GM12878 (cell line): Measurements from ENCODE around the gene VTI1A. TPM values are rescaled to one million over a fixed set of nuclear protein-coding genes. Genes with fewer than 3 reads are reported as not detected.

Source experiments
- ATAC-seq: fragments of 200-7000 bp; cut with Tn5 transposase; 3 replicates; pipeline ENCODE4 v1.9.1; 2020; ENCODE audit warnings: mild to moderate bottlenecking, moderate library complexity
- BruUV-seq: library from RNA; stranded (reverse); fragments of 400-500 nt; replicated peaks from 2 replicates; lab custom pipeline; 2021; lab: Mats Ljungman, UMichigan
- CTCF ChIA-PET: fragments of 300-600 bp; sonication (Branson Sonifier 250); formaldehyde crosslinking; extraction: SDS; loops from one replicate; lab custom pipeline; 2021; ENCODE audit warnings: inconsistent platforms; lab: Yijun Ruan, JAX
- POLR2A ChIA-PET: fragments of 350-600 bp; formaldehyde crosslinking; extraction: SDS; loops from one replicate; lab custom pipeline; 2021; ENCODE audit warnings: inconsistent platforms; lab: Charles Lee
- RAD21 ChIA-PET: fragments of 300-600 bp; sonication (Branson Sonifier 250); formaldehyde crosslinking; loops from one replicate; lab custom pipeline; 2023; ENCODE audit warnings: antibody characterized with exemption; ENCODE audit not compliant: unreplicated experiment; lab: Charles Lee
- SMC1A ChIA-PET: fragments of 300-600 bp; sonication (Branson Sonifier 250); formaldehyde crosslinking; loops from one replicate; lab custom pipeline; 2023; ENCODE audit not compliant: unreplicated experiment, uncharacterized antibody; lab: Charles Lee
- DNase-seq: peaks from one replicate; pipeline ENCODE4 v3.0.0-alpha.2; 2011; ENCODE audit warnings: low read depth, low spot score
- FAIRE-seq: peaks from 3 replicates; lab custom pipeline; 2011; peaks lifted over from hg19 to GRCh38; lab: Jason Lieb, UNC
- H2AFZ ChIP-seq: 2 replicates; pipeline ENCODE4 v1.6.0; 2011; ENCODE audit warnings: low read depth, low read length, control low read depth; ENCODE audit not compliant: control insufficient read depth
- H3K27ac ChIP-seq: 2 replicates; pipeline ENCODE4 v1.5.1; 2011; ENCODE audit warnings: control low read depth; ENCODE audit not compliant: control insufficient read depth, insufficient read depth
- H3K27me3 ChIP-seq, 2 experiments: replicated peaks in 1 of 2; 2 replicates each; pipeline versions ENCODE4 v1.6.0 to v1.6.1; 2011; ENCODE audit warnings: low read length in 1 of 2; ENCODE audit not compliant: control insufficient read depth in 2 of 2, insufficient read depth in 2 of 2
- H3K36me3 ChIP-seq, 2 experiments: 2 replicates each; pipeline ENCODE4 v1.5.1; 2011; ENCODE audit warnings: low read length in 1 of 2; ENCODE audit not compliant: control insufficient read depth in 2 of 2, insufficient read depth in 2 of 2
- H3K4me1 ChIP-seq: 2 replicates; pipeline ENCODE4 v1.6.1; 2011; ENCODE audit warnings: mild to moderate bottlenecking, low read length, moderate library complexity, mixed read lengths; ENCODE audit not compliant: control insufficient read depth, insufficient read depth
- H3K4me2 ChIP-seq: 2 replicates; pipeline ENCODE4 v1.6.0; 2011; ENCODE audit warnings: control low read depth; ENCODE audit not compliant: control insufficient read depth, insufficient read depth
- H3K4me3 ChIP-seq: fragments of 200-600 bp; sonication (generic); 2 replicates; pipeline ENCODE4 v1.5.1; 2016
- H3K79me2 ChIP-seq: 2 replicates; pipeline ENCODE4 v1.6.0; 2011; ENCODE audit warnings: low read length; ENCODE audit not compliant: control insufficient read depth, insufficient read depth
- H3K9ac ChIP-seq: 2 replicates; pipeline ENCODE4 v1.8.0; 2011; ENCODE audit warnings: low read length, control low read depth, mixed read lengths; ENCODE audit not compliant: control insufficient read depth, insufficient read depth
- H3K9me3 ChIP-seq: replicated peaks from 3 replicates; pipeline ENCODE4 v1.5.1; 2011; ENCODE audit warnings: mild to moderate bottlenecking, low read length; ENCODE audit not compliant: control insufficient read depth, insufficient read depth
- H4K20me1 ChIP-seq: 2 replicates; pipeline ENCODE4 v1.6.0; 2011; ENCODE audit not compliant: control insufficient read depth, insufficient read depth
- CBX3 ChIP-seq: fragments of 200-600 bp; sonication (generic); IDR thresholded peaks from 2 replicates; pipeline ENCODE4 v1.6.1; 2016; ENCODE audit warnings: low read depth, borderline replicate concordance
- CBX5 ChIP-seq: sonication (generic); IDR thresholded peaks from 2 replicates; pipeline ENCODE4 v1.6.1; 2016; ENCODE audit warnings: low read depth, moderate library complexity, mild to moderate bottlenecking, inconsistent platforms
- CEBPB ChIP-seq, 2 experiments: fragments of 150-350 bp in 1 of 2; IDR thresholded peaks; 2 replicates each; pipeline ENCODE4 v1.6.1; 2012 to 2014; ENCODE audit warnings: low read depth in 2 of 2, low read length in 2 of 2, borderline replicate concordance in 1 of 2, inconsistent platforms in 1 of 2
- CREB1 ChIP-seq: IDR thresholded peaks from 2 replicates; pipeline ENCODE4 v1.6.1; 2012; ENCODE audit warnings: low read depth, mild to moderate bottlenecking, inconsistent platforms
- HDAC6 ChIP-seq: fragments of 200-600 bp; sonication (generic); IDR thresholded peaks from one replicate; pipeline ENCODE4 v1.8.0; 2017; ENCODE audit warnings: antibody characterized with exemption; ENCODE audit not compliant: unreplicated experiment
- MEF2A ChIP-seq: IDR thresholded peaks from 2 replicates; pipeline ENCODE4 v1.6.1; 2011; ENCODE audit warnings: low read depth, mild to moderate bottlenecking, low read length, moderate library complexity; ENCODE audit not compliant: insufficient read depth
- NR2C2 ChIP-seq: IDR thresholded peaks from 2 replicates; pipeline ENCODE4 v1.6.1; 2011; ENCODE audit warnings: borderline replicate concordance, low read depth; ENCODE audit not compliant: control insufficient read depth, insufficient read length
- PAX5 ChIP-seq: IDR thresholded peaks from 2 replicates; pipeline ENCODE4 v1.6.1; 2011; ENCODE audit warnings: low read depth, low read length, borderline replicate concordance
- RAD21 ChIP-seq: IDR thresholded peaks from 2 replicates; pipeline ENCODE4 v1.6.1; 2011; ENCODE audit warnings: mild to moderate bottlenecking, low read depth, low read length, moderate library complexity; ENCODE audit not compliant: insufficient read depth
- SIX5 ChIP-seq: IDR thresholded peaks from 2 replicates; pipeline ENCODE4 v1.6.1; 2011; ENCODE audit warnings: mild to moderate bottlenecking, low read depth, low read length, moderate library complexity; ENCODE audit not compliant: severe bottlenecking
- SMAD5 ChIP-seq: IDR thresholded peaks from 2 replicates; pipeline ENCODE4 v1.6.1; 2016; ENCODE audit warnings: antibody characterized with exemption, low read depth
- TAF1 ChIP-seq: IDR thresholded peaks from 2 replicates; pipeline ENCODE4 v1.6.1; 2011; ENCODE audit warnings: mild to moderate bottlenecking, low read depth, low read length, borderline replicate concordance
- WRNIP1 ChIP-seq: IDR thresholded peaks from 2 replicates; pipeline ENCODE4 v1.6.1; 2011; ENCODE audit warnings: low read depth, low read length, improper control_type of control experiment, borderline replicate concordance
- WGBS: methylation state at CpG from one replicate; pipeline ENCODE4 v1.1.6; 2016; ENCODE audit warnings: low lambda C conversion rate; ENCODE audit not compliant: insufficient replicate concordance, insufficient coverage; ENCODE audit errors: missing lambda C conversion rate; 5-methylcytosine and 5-hydroxymethylcytosine counted together
- in situ Hi-C: fragments of 300-500 bp; cut with MboI; formaldehyde crosslinking; loops from 9 replicates; pipeline ENCODE4 v1.14.3; 2018; ENCODE audit warnings: mixed read lengths
- intact Hi-C: fragments of 100-400 bp; cut with micrococcal nuclease; formaldehyde crosslinking; loops from one replicate; pipeline ENCODE4 v1.14.2; 2022; ENCODE audit not compliant: unreplicated experiment
- polyA plus RNA-seq, 11 experiments: library from polyadenylated mRNA; depleted of rRNA in 4 of 11; unstranded in 6 of 11; stranded (reverse) in 5 of 11; fragments of >200 nt; fragmentation: Nextera tagmentation in 4 of 11; fragmentation: Illumina TruSeq in 1 of 11; extraction: Ambion mirVana in 4 of 11; extraction: Trizol in 1 of 11; gene quantifications; 1 replicate in 1 of 11; 2 replicates in 10 of 11; pipeline versions ENCODE4 v1.2.1 to v1.2.3, GENCODE V29; 2011 to 2016; ENCODE audit warnings: inconsistent platforms in 2 of 11, missing spikeins in 2 of 11, low read depth in 1 of 11
- total RNA-seq, 4 experiments: library from RNA; depleted of rRNA in 3 of 4; stranded (reverse); fragments of >200 nt in 3 of 4; fragmentation: Illumina TruSeq in 1 of 4; extraction: Trizol in 1 of 4; gene quantifications; 2 replicates each; pipeline versions ENCODE4 v1.2.1 to v1.2.3, GENCODE V29; 2013 to 2021

The VTI1A gene
- total and polyA plus RNA-seq, 10 of the 15 experiments (the other 5 are each of a cell fraction or from before 2014, with no cell fraction given), result 12.4 to 43.2 (median 27.5) TPM

DNA sequence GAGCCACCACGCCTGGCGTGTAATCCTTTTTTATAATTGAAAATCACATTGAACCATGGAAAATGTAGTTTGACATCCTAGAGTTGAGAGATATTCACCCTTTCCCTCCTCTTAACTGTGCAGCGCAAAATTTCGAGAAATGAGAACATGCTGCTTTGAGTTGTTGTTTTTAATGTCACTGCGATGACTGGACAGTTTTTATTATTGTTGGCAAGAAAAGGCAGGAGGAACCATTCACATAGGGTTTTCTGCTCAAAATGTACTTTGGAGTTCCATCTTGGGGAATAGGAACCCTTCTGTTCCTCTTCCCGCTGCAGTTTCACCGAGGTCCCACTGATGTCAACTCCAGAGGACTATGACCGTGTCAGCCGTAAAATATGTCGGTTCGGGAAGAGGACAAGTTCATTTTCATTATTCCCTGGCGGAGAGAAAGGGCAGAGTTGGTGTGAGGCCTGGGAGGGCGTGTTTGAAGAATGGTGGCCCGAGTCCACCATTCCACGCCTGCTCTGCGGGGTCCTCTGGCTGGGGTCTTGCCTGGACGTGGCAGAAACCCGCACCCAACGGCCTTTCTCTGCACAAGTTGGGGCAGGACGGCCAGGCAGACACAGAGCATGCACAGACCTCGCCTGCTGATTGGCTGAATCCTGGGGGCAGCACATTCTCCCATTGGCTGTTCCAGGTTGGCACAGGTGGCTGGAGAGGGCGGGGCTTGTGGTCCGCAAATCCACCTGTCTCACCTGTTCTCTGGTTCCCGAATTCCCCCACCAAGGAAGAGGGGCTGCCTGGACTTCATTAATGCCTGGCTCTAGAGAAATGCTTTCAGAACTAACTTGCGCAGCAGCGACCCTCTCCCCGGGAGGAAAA, 397.9 kb downstream of the VTI1A start:
- Histone ChIP-seq H3K4me3 (no peak overlapping the region), H3K9ac (no peak overlapping the region), H3K4me2 (no peak overlapping the region), H3K27me3 (no peaks in the 10 kb centered on the region), H3K27ac (no peak overlapping the region), H4K20me1 (no peaks in the 10 kb centered on the region), H3K36me3 (no peaks in the 10 kb centered on the region), H3K9me3 (no peaks in the 10 kb centered on the region; the same call in 2 of the 3 replicates), H3K79me2 (no peaks in the 10 kb centered on the region), H2AFZ (no peak overlapping the region), H3K4me1 (no peaks in the 10 kb centered on the region)
- TF ChIP-seq NR2C2 (no peak), HDAC6 (no peak), CBX3 (no peak), CBX5 (no peak), RAD21 (no peak), CEBPB (IDR thresholded peaks at IDR 0.05; ENCODE audit: borderline replicate concordance in 1 of 2, low read depth in 2 of 2, low read length in 2 of 2) (no peak), SMAD5 (no peak), PAX5 (no peak), TAF1 (no peak), SIX5 (no peak), CREB1 (no peak), MEF2A (no peak), WRNIP1 (no peak)
- CTCF ChIA-PET, result no interaction called here
- no peak for FAIRE-seq
- RAD21 ChIA-PET, result no interaction called here
- POLR2A ChIA-PET, result no interaction called here
- WGBS, result 76% methylated on average over 27 of the region's 27 CpGs
- in situ Hi-C loops (no loop called here), intact Hi-C loops (no loop called here)
- BruUV-seq, result no TSS peak
- SMC1A ChIA-PET, result no interaction called here
- ATAC-seq, result no peak
- DNase-seq, result no peak
